Femur (tissue), 1 donor: ENCODE measurements around the gene EOLA1.
"Not testable (repeated sequence)": the region's sequence is repeated elsewhere in the genome, so short reads cannot be mapped to it uniquely, and the experiment has no call there.

ENCODE experiments used
- DNase-seq: peaks from one replicate; pipeline ENCODE4 v3.0.0-alpha.2; 2017

Gene EOLA1

GRCh38 chrX:149515954-149516602 is 24.7 kb upstream of the EOLA1 start:
- DNase-seq, result no peak

- DNase-seq, result no peak
These were observed 24.2 kb upstream of the EOLA1 start for GRCh38 chrX:149516604-149517003.

- no peak for DNase-seq
These were observed 23.5 kb upstream of the EOLA1 start for GRCh38 chrX:149517308-149517707.

GRCh38 chrX:149518236-149518635 is 22.6 kb upstream of the EOLA1 start:
- no peak for DNase-seq

GRCh38 chrX:149520636-149521277 is 20.1 kb upstream of the EOLA1 start:
- DNase-seq, result not testable (repeated sequence)

GRCh38 chrX:149521438-149521837 is 19.4 kb upstream of the EOLA1 start:
- DNase-seq, result no peak

GRCh38 chrX:149522916-149523315 is 17.9 kb upstream of the EOLA1 start:
- DNase-seq, result no peak

- DNase-seq, result not testable (repeated sequence)
These were observed 15.4 kb upstream of the EOLA1 start for GRCh38 chrX:149525389-149525788.

- not testable (repeated sequence) for DNase-seq
These were observed 14.9 kb upstream of the EOLA1 start for GRCh38 chrX:149525903-149526302.

GRCh38 chrX:149526318-149527033 is 14.3 kb upstream of the EOLA1 start:
- DNase-seq, result not testable (repeated sequence)

GRCh38 chrX:149527705-149528104 is 13.1 kb upstream of the EOLA1 start:
- no peak for DNase-seq

- DNase-seq, result no peak
These were observed 12.4 kb upstream of the EOLA1 start for GRCh38 chrX:149528381-149528780.

GRCh38 chrX:149531599-149531998 is 9.2 kb upstream of the EOLA1 start:
- no peak for DNase-seq

- not testable (repeated sequence) for DNase-seq
These were observed 7.9 kb upstream of the EOLA1 start for GRCh38 chrX:149532868-149533267.

- DNase-seq, result not testable (repeated sequence)
These were observed 6.8 kb upstream of the EOLA1 start for GRCh38 chrX:149533999-149534398.

- not testable (repeated sequence) for DNase-seq
These were observed 5.7 kb upstream of the EOLA1 start for GRCh38 chrX:149534926-149535602.

GRCh38 chrX:149537474-149537873 is 3.3 kb upstream of the EOLA1 start:
- not testable (repeated sequence) for DNase-seq

GRCh38 chrX:149539283-149540130 is 1.3 kb upstream of the EOLA1 start:
- peak; percentile 95 for DNase-seq

- peak; percentile 96 for DNase-seq
These were observed 636 bp upstream of the EOLA1 start for GRCh38 chrX:149540131-149540620.

- no peak for DNase-seq
These were observed 772 bp downstream of the EOLA1 start for GRCh38 chrX:149541521-149542047.
